ENCODE results near the gene IQGAP2.

DNA sequence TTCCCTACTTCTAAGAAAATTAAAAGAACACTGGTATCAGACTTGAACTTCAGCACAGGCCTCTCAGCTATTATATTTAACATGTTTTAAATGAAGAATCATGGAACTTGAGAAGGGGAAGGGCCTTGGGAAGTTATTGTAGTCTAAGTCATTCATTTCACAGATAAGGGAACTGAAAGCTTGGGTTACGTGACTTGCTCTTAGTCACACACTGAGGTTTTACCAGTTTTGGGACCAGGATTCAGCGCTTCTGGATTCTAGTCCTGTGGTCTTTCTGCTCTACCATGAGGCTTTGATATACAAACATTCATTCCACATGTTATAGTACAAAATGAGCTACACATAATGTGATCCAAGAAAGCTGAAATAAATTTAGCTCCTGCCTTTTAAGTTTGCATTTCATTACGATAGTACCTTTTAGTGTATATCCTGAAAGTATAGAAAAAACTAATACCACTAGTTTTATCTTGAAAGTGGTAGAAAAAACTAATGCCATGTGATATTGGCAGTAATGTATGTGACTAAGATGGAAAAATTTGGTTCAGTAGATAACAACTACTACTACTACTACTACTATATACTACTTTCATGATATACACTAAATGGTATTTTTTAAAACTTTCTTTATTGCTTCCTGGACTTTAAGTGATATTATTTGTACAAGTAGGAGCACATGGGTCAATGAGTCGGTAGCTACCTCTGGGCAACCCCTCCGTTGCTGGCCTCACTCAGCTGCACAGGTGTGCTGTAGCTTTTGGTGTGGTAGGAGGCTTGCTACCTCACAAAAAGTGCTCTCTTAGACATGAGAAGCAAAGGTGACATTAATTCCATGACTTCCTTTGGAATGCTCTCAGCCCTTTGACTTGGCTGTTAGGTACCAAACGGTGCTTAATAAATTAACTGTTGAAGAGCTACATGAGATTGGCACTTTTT lies 179.4 kb downstream of the IQGAP2 start:
- no peak for TF ChIP-seq GLIS3 (CRISPR knock-in tag; IDR thresholded peaks at IDR 0.05)
- TF ChIP-seq, protein P1, sequence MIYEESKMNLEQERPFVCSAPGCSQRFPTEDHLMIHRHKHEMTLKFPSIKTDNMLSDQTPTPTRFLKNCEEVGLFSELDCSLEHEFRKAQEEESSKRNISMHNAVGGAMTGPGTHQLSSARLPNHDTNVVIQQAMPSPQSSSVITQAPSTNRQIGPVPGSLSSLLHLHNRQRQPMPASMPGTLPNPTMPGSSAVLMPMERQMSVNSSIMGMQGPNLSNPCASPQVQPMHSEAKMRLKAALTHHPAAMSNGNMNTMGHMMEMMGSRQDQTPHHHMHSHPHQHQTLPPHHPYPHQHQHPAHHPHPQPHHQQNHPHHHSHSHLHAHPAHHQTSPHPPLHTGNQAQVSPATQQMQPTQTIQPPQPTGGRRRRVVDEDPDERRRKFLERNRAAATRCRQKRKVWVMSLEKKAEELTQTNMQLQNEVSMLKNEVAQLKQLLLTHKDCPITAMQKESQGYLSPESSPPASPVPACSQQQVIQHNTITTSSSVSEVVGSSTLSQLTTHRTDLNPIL (CRISPR knock-in tag; IDR thresholded peaks at IDR 0.05; ENCODE audit: low read depth): no peak
- TF ChIP-seq TOX (CRISPR knock-in tag; IDR thresholded peaks at IDR 0.05; ENCODE audit: borderline replicate concordance): no peak
- TF ChIP-seq, protein P2, sequence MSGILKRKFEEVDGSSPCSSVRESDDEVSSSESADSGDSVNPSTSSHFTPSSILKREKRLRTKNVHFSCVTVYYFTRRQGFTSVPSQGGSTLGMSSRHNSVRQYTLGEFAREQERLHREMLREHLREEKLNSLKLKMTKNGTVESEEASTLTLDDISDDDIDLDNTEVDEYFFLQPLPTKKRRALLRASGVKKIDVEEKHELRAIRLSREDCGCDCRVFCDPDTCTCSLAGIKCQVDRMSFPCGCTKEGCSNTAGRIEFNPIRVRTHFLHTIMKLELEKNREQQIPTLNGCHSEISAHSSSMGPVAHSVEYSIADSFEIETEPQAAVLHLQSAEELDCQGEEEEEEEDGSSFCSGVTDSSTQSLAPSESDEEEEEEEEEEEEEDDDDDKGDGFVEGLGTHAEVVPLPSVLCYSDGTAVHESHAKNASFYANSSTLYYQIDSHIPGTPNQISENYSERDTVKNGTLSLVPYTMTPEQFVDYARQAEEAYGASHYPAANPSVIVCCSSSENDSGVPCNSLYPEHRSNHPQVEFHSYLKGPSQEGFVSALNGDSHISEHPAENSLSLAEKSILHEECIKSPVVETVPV (CRISPR knock-in tag; IDR thresholded peaks at IDR 0.05): no peak
- TF ChIP-seq, protein P3, sequence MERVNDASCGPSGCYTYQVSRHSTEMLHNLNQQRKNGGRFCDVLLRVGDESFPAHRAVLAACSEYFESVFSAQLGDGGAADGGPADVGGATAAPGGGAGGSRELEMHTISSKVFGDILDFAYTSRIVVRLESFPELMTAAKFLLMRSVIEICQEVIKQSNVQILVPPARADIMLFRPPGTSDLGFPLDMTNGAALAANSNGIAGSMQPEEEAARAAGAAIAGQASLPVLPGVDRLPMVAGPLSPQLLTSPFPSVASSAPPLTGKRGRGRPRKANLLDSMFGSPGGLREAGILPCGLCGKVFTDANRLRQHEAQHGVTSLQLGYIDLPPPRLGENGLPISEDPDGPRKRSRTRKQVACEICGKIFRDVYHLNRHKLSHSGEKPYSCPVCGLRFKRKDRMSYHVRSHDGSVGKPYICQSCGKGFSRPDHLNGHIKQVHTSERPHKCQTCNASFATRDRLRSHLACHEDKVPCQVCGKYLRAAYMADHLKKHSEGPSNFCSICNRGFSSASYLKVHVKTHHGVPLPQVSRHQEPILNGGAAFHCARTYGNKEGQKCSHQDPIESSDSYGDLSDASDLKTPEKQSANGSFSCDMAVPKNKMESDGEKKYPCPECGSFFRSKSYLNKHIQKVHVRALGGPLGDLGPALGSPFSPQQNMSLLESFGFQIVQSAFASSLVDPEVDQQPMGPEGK (CRISPR knock-in tag; IDR thresholded peaks at IDR 0.05; ENCODE audit: borderline replicate concordance): no peak
- TF ChIP-seq RARB (CRISPR knock-in tag; IDR thresholded peaks at IDR 0.05): no peak
- TF ChIP-seq ZNF565 (CRISPR knock-in tag; conservative IDR thresholded peaks at IDR 0.05; ENCODE audit: low read depth): no peak
- TF ChIP-seq, protein P4, sequence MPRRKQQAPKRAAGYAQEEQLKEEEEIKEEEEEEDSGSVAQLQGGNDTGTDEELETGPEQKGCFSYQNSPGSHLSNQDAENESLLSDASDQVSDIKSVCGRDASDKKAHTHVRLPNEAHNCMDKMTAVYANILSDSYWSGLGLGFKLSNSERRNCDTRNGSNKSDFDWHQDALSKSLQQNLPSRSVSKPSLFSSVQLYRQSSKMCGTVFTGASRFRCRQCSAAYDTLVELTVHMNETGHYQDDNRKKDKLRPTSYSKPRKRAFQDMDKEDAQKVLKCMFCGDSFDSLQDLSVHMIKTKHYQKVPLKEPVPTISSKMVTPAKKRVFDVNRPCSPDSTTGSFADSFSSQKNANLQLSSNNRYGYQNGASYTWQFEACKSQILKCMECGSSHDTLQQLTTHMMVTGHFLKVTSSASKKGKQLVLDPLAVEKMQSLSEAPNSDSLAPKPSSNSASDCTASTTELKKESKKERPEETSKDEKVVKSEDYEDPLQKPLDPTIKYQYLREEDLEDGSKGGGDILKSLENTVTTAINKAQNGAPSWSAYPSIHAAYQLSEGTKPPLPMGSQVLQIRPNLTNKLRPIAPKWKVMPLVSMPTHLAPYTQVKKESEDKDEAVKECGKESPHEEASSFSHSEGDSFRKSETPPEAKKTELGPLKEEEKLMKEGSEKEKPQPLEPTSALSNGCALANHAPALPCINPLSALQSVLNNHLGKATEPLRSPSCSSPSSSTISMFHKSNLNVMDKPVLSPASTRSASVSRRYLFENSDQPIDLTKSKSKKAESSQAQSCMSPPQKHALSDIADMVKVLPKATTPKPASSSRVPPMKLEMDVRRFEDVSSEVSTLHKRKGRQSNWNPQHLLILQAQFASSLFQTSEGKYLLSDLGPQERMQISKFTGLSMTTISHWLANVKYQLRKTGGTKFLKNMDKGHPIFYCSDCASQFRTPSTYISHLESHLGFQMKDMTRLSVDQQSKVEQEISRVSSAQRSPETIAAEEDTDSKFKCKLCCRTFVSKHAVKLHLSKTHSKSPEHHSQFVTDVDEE (CRISPR knock-in tag; IDR thresholded peaks at IDR 0.05): no peak
- no peak for TF ChIP-seq OSR1 (CRISPR knock-in tag; IDR thresholded peaks at IDR 0.05)
- TF ChIP-seq ZNF8 (CRISPR knock-in tag; IDR thresholded peaks at IDR 0.05): no peak

Data from SK-N-SH treated with all-trans-retinoic acid at 6 μM for 48 hours (cell line).